ENCODE results near the gene PMS2.

PMS2 gene

GRCh38 chr7:6012355-6013104 is 3.7 kb upstream of the PMS2 start:
- POLR2A ChIA-PET: interaction anchor here (0.6 kb wide), 2 partner anchors 191 to 368 kb away, joined by 3 to 4 read pairs; no protein-coding TSS in a partner anchor
- no peak overlapping the region for H3K27ac ChIP-seq (ENCODE audit: extremely low read depth, low read depth, low read length)
- H3K4me3 ChIP-seq (ENCODE audit: low read depth, low read length): no peak overlapping the region
- peaks cover 21 to 45% of the 10 kb centered on the region in 2 experiments; a peak in 2 of 3 replicates for H3K36me3 ChIP-seq (ENCODE audit: control insufficient read depth in 2 of 2, insufficient read depth in 1 of 2, low read length in 2 of 2)
- CTCF ChIA-PET: interaction anchor here (0.6 to 1.2 kb wide), 3 partner anchors 10 to 95 kb away, joined by 3 to 6 read pairs (median 3); no protein-coding TSS in a partner anchor
- no peaks in the 10 kb centered on the region for H3K9me3 ChIP-seq (ENCODE audit: control insufficient read depth, insufficient read depth, low read depth, low read length)
- no peaks in the 10 kb centered on the region; the same call in 1 of the 2 replicates for H3K4me1 ChIP-seq (ENCODE audit: control insufficient read depth, insufficient read depth, low read length)
- no peak for TF ChIP-seq ZNF548 (tag by site-specific recombination; IDR thresholded peaks at IDR 0.05)
- no peak for TF ChIP-seq ZBTB26 (tag by site-specific recombination; optimal IDR thresholded peaks at IDR 0.05)
- no peak for TF ChIP-seq PRDM2 (tag by site-specific recombination; IDR thresholded peaks at IDR 0.05; ENCODE audit: borderline replicate concordance)
- no peak for TF ChIP-seq ZBTB10 (tag by site-specific recombination; IDR thresholded peaks at IDR 0.05)
- no peak for TF ChIP-seq KLF9 (tag by site-specific recombination; IDR thresholded peaks at IDR 0.05; ENCODE audit: low read depth)
- TF ChIP-seq ZSCAN30 (tag by site-specific recombination; IDR thresholded peaks at IDR 0.05): no peak
- TF ChIP-seq ZSCAN16 (tag by site-specific recombination; IDR thresholded peaks at IDR 0.05): no peak
- no peak for TF ChIP-seq FEZF1 (tag by site-specific recombination; IDR thresholded peaks at IDR 0.05)
- no peak for TF ChIP-seq ZNF335 (tag by site-specific recombination; conservative IDR thresholded peaks at IDR 0.05)
- no peak for TF ChIP-seq ZNF302 (tag by site-specific recombination; IDR thresholded peaks at IDR 0.05; ENCODE audit: low read depth)
- no peak for TF ChIP-seq SETDB1 (IDR thresholded peaks at IDR 0.05; ENCODE audit: insufficient read length, low read length)
- TF ChIP-seq REST (tag by site-specific recombination; IDR thresholded peaks at IDR 0.05): no peak
- TF ChIP-seq ZBTB49 (tag by site-specific recombination; IDR thresholded peaks at IDR 0.05; ENCODE audit: low read depth): no peak
- no peak for TF ChIP-seq TCF7L2 (IDR thresholded peaks at IDR 0.05; ENCODE audit: borderline replicate concordance, low read depth, low read length)
- TF ChIP-seq ZNF19 (tag by site-specific recombination; IDR thresholded peaks at IDR 0.05; ENCODE audit: low read depth): no peak
- TF ChIP-seq ZNF513 (tag by site-specific recombination; IDR thresholded peaks at IDR 0.05): no peak
